Upper lobe of left lung (tissue), 6 donors: ENCODE data around the gene GNS. TPM values are rescaled to one million over a fixed set of nuclear protein-coding genes. Genes with fewer than 3 reads are reported as not detected.
"Not testable (repeated sequence)": the region's sequence is repeated elsewhere in the genome, so short reads cannot be mapped to it uniquely, and the experiment has no call there.

ENCODE experiments used
- ATAC-seq, 2 donors: fragments of 200-7000 bp; cut with Tn5 transposase; one replicate each; pipeline ENCODE4 v1.9.1; 2022; ENCODE audit warnings: mild to moderate bottlenecking in 2 of 2, moderate library complexity in 2 of 2; ENCODE audit not compliant: low FRiP score in 2 of 2
- DNase-seq, 2 donors: peaks; one replicate each; pipeline ENCODE4 v3.0.0-alpha.2; 2019 to 2020
- H3K27ac ChIP-seq, 4 donors: fragments of 200-600 bp; sonication (generic); one replicate each; pipeline ENCODE4 v1.5.1; 2016 to 2019
- H3K27me3 ChIP-seq, 4 donors: fragments of 200-600 bp; sonication (generic); one replicate each; pipeline ENCODE4 v1.5.1; 2017 to 2019
- H3K36me3 ChIP-seq, 4 donors: fragments of 200-600 bp; sonication (generic); one replicate each; pipeline ENCODE4 v1.5.1; 2016 to 2019
- H3K4me1 ChIP-seq, 4 donors: fragments of 200-600 bp; sonication (generic); one replicate each; pipeline ENCODE4 v1.5.1; 2018 to 2019
- H3K4me3 ChIP-seq, 4 donors: fragments of 200-600 bp; sonication (generic); one replicate each; pipeline ENCODE4 v1.5.1; 2017 to 2019; ENCODE audit warnings: mild to moderate bottlenecking in 2 of 4, moderate library complexity in 1 of 4
- H3K9me3 ChIP-seq, 4 donors: fragments of 200-600 bp; sonication (generic); one replicate each; pipeline ENCODE4 v1.5.1; 2018 to 2019
- CTCF ChIP-seq, 6 experiments: fragments of 450-650 bp in 4 of 6; fragments of 200-600 bp in 2 of 6; sonication (generic) in 2 of 6; IDR thresholded peaks; one replicate each; pipeline ENCODE4 v1.5.1; 2016 to 2019; ENCODE audit warnings: antibody characterized with exemption in 6 of 6
- EP300 ChIP-seq, 4 donors: sonication (generic); formaldehyde crosslinking; IDR thresholded peaks; one replicate each; pipeline ENCODE4 v1.5.1; 2017; ENCODE audit warnings: antibody characterized with exemption in 4 of 4, control low read depth in 2 of 4
- POLR2A ChIP-seq, 4 donors: fragments of 450-650 bp; IDR thresholded peaks; one replicate each; pipeline ENCODE4 v1.5.1; 2016 to 2017; ENCODE audit warnings: antibody characterized with exemption in 4 of 4, mild to moderate bottlenecking in 2 of 4
- POLR2AphosphoS5 ChIP-seq, 2 donors: sonication (generic); formaldehyde crosslinking; IDR thresholded peaks; one replicate each; pipeline ENCODE4 v1.5.1; 2017; ENCODE audit warnings: antibody characterized with exemption in 2 of 2
- WGBS, 2 donors: methylation state at CpG; one replicate each; pipeline ENCODE4 v1.1.5; 2017 to 2018; 5-methylcytosine and 5-hydroxymethylcytosine counted together
- total RNA-seq, 6 donors: library from RNA; depleted of rRNA in 4 of 6; stranded (reverse); fragments of >200 nt in 4 of 6; gene quantifications; one replicate each; pipeline versions ENCODE4 v1.1.0 to v1.2.1, GENCODE V29; 2016 to 2021
- donor health status: DM: no; HTN: no; CAD: no; lungs with moderate emphysema.
- donor health status: DM: no; HTN: yes; CAD: no; lungs with severe emphysema.

The GNS gene
- total RNA-seq, 6 donors from 2014 or later = 43.0 to 201 (median 135) TPM

GRCh38 chr12:64780531-64781279 lies 21.5 kb upstream of the GNS start:
- H3K27ac ChIP-seq = peak overlapping the region; percentile 78 to 83 (median 78)
- H3K4me3 ChIP-seq = peak overlapping the region; percentile 40 to 80 (median 64)
- peak; percentile 83 to 95 for ATAC-seq
- no peaks in the 10 kb centered on the region for H3K36me3 ChIP-seq
- TF ChIP-seq EP300 (IDR thresholded peaks at IDR 0.05) = no peak
- TF ChIP-seq POLR2AphosphoS5 (IDR thresholded peaks at IDR 0.05) = no peak
- TF ChIP-seq POLR2A (IDR thresholded peaks at IDR 0.05) = peak in 2 of 4 donors; percentile 45 to 60
- peak in 1 of 6 experiments; percentile 21 for TF ChIP-seq CTCF (IDR thresholded peaks at IDR 0.05)
- peaks cover 0 to 23% (median 18%) of the 10 kb centered on the region in 4 donors for H3K4me1 ChIP-seq
- H3K27me3 ChIP-seq = no peaks in the 10 kb centered on the region
- peaks cover 0 to 9% (median 4%) of the 10 kb centered on the region in 4 donors for H3K9me3 ChIP-seq
- DNase-seq = peak; percentile 79 to 95
- 0 to 8% methylated on average over 2 to 4 of the region's 103 CpGs for WGBS, 2 donors

- H3K36me3 ChIP-seq = no peaks in the 10 kb centered on the region
- H3K27ac ChIP-seq = peak overlapping the region; percentile 78 to 83 (median 78)
- DNase-seq (no peak), ATAC-seq (no peak)
- peak overlapping the region; percentile 40 to 80 (median 64) for H3K4me3 ChIP-seq
- H3K27me3 ChIP-seq = no peaks in the 10 kb centered on the region
- H3K4me1 ChIP-seq = peaks cover 0 to 23% (median 18%) of the 10 kb centered on the region in 4 donors
- 16 to 30% methylated on average over 6 to 14 of the region's 15 CpGs for WGBS, 2 donors
- TF ChIP-seq POLR2AphosphoS5 (IDR thresholded peaks at IDR 0.05) (peak in 1 of 2 donors; percentile 28), EP300 (IDR thresholded peaks at IDR 0.05) (no peak)
- peaks cover 0 to 15% (median 10%) of the 10 kb centered on the region in 4 donors for H3K9me3 ChIP-seq
Measured at GRCh38 chr12:64780132-64780530, 20.9 kb upstream of the GNS start.

- TF ChIP-seq POLR2A (IDR thresholded peaks at IDR 0.05) = no peak
- no peak for TF ChIP-seq POLR2AphosphoS5 (IDR thresholded peaks at IDR 0.05)
- TF ChIP-seq CTCF (IDR thresholded peaks at IDR 0.05) = no peak
- TF ChIP-seq EP300 (IDR thresholded peaks at IDR 0.05) = no peak
- no peak for ATAC-seq
- H3K4me3 ChIP-seq = peak overlapping the region in 2 of 4 donors; percentile 54 to 73
- 77 to 82% methylated on average over 10 of the region's 10 CpGs for WGBS, 2 donors
- DNase-seq = no peak
- peaks cover 0 to 19% (median 14%) of the 10 kb centered on the region in 4 donors for H3K9me3 ChIP-seq
- peak overlapping the region in 2 of 4 donors; percentile 78 to 83 for H3K27ac ChIP-seq
- H3K4me1 ChIP-seq = peaks cover 0 to 23% (median 18%) of the 10 kb centered on the region in 4 donors
- no peaks in the 10 kb centered on the region for H3K27me3 ChIP-seq
- H3K36me3 ChIP-seq = no peaks in the 10 kb centered on the region
Measured at GRCh38 chr12:64779354-64779974, 20.3 kb upstream of the GNS start.

- H3K27me3 ChIP-seq, DNase-seq, ATAC-seq, H3K27ac ChIP-seq, H3K4me3 ChIP-seq, H3K36me3 ChIP-seq, H3K4me1 ChIP-seq: not testable (repeated sequence)
- H3K9me3 ChIP-seq = peaks cover 0 to 19% (median 15%) of the 10 kb centered on the region in 4 donors
Measured at GRCh38 chr12:64775147-64775736, 16.0 kb upstream of the GNS start.

- H3K9me3 ChIP-seq = peaks cover 0 to 19% (median 15%) of the 10 kb centered on the region in 4 donors
- H3K36me3 ChIP-seq = no peaks in the 10 kb centered on the region
- TF ChIP-seq EP300 (IDR thresholded peaks at IDR 0.05) = no peak
- no peak for TF ChIP-seq POLR2A (IDR thresholded peaks at IDR 0.05)
- TF ChIP-seq POLR2AphosphoS5 (IDR thresholded peaks at IDR 0.05) = no peak
- TF ChIP-seq CTCF (IDR thresholded peaks at IDR 0.05) = no peak
- no peaks in the 10 kb centered on the region for H3K27me3 ChIP-seq
- DNase-seq (no peak), ATAC-seq (no peak)
- no peaks in the 10 kb centered on the region for H3K4me1 ChIP-seq
- H3K27ac ChIP-seq = no peak overlapping the region
- H3K4me3 ChIP-seq = no peak overlapping the region
Measured at GRCh38 chr12:64773386-64773785, 14.2 kb upstream of the GNS start.
